A673 (cell line): Measurements from ENCODE around the gene CCS.

Experiments used
- EZH2 ChIP-seq: fragments of 200-600 bp; sonication (generic); IDR thresholded peaks from 2 replicates; pipeline ENCODE4 v1.6.1; 2017; ENCODE audit warnings: borderline replicate concordance, low read depth, mild to moderate bottlenecking, mixed read lengths, antibody characterized with exemption, low read length; ENCODE audit not compliant: poor library complexity, severe bottlenecking
- TF ChIP-seq, protein P1 (sequence below): fragments of 300-800, 200-600 bp; sonication (generic); conservative IDR thresholded peaks from 2 replicates; pipeline ENCODE4 v1.5.1; 2017; ENCODE audit warnings: low read depth, mild to moderate bottlenecking, antibody characterized with exemption, low read length, moderate library complexity, mixed read lengths

DNA sequence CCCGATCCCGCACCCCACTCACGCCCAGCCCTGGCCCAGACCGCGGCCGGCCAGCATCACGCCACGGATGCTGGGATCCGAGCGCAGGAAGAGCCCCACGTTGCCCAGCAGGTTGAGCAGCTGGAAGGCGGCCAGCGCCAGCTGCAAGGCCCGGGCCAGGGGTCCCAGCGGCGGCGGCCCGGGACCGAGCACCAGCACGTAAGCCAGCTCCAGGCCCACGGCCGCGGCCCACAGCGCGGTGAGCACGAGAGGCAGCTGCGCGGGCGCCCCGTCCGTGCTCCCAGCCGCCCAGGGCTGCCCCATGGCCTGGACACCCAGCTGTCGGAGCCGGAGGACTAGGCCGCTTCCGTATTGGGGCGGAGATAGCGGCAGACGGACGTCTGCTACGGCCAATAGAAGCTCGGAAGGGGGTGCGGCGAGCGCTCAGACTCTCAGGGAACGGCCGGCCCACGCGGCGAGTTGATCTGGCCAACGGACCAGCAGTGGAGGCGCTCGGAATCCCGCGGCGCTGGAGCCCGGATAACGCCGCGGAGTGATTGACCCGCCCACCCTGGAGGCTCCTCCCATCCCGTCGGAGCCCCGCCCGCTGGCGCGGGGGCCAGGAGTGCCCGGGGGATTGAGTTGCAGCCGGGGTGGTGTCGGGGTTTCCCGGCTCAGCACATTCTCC is 47.2 kb upstream of the CCS start, which contains the start of gene ZDHHC24:
- TF ChIP-seq, protein P1, sequence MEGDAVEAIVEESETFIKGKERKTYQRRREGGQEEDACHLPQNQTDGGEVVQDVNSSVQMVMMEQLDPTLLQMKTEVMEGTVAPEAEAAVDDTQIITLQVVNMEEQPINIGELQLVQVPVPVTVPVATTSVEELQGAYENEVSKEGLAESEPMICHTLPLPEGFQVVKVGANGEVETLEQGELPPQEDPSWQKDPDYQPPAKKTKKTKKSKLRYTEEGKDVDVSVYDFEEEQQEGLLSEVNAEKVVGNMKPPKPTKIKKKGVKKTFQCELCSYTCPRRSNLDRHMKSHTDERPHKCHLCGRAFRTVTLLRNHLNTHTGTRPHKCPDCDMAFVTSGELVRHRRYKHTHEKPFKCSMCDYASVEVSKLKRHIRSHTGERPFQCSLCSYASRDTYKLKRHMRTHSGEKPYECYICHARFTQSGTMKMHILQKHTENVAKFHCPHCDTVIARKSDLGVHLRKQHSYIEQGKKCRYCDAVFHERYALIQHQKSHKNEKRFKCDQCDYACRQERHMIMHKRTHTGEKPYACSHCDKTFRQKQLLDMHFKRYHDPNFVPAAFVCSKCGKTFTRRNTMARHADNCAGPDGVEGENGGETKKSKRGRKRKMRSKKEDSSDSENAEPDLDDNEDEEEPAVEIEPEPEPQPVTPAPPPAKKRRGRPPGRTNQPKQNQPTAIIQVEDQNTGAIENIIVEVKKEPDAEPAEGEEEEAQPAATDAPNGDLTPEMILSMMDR, result no peak
- TF ChIP-seq EZH2, result no peak
